Measurements from ENCODE around the gene CSF3R.

CSF3R gene

GRCh38 chr1:36469163-36469562 lies 13.6 kb downstream of the CSF3R start:
- DNase-seq, result no peak
- in situ Hi-C loops (cut with HindIII; ENCODE audit: low pct_ligation_motif_present, low sequenced_read_pairs), result no loop called here
- Histone ChIP-seq H3K27ac (no peak overlapping the region), H3K36me3 (replicated peaks) (no peaks in the 10 kb centered on the region), H3K27me3 (replicated peaks) (no peaks in the 10 kb centered on the region), H3K4me3 (ENCODE audit: low read depth, low read length) (no peak overlapping the region)
- TF ChIP-seq CTCF (IDR thresholded peaks at IDR 0.05; ENCODE audit: low read depth, low read length, missing control alignments), result no peak

- H3K27me3 ChIP-seq (replicated peaks), result no peaks in the 10 kb centered on the region
- no peak overlapping the region for H3K27ac ChIP-seq
- H3K36me3 ChIP-seq (replicated peaks), result no peaks in the 10 kb centered on the region
- no peak overlapping the region for H3K4me3 ChIP-seq (ENCODE audit: low read depth, low read length)
- DNase-seq, result no peak
- TF ChIP-seq CTCF (IDR thresholded peaks at IDR 0.05; ENCODE audit: low read depth, low read length, missing control alignments), result no peak
- in situ Hi-C loops (cut with HindIII; ENCODE audit: low pct_ligation_motif_present, low sequenced_read_pairs), result no loop called here
Measured at GRCh38 chr1:36467700-36468455, 14.8 kb downstream of the CSF3R start.

- Histone ChIP-seq H3K4me3 (ENCODE audit: low read depth, low read length) (no peak overlapping the region), H3K27me3 (replicated peaks) (no peaks in the 10 kb centered on the region), H3K36me3 (replicated peaks) (peaks cover 2% of the 10 kb centered on the region), H3K27ac (no peak overlapping the region)
- in situ Hi-C loops (cut with HindIII; ENCODE audit: low pct_ligation_motif_present, low sequenced_read_pairs), result no loop called here
- TF ChIP-seq CTCF (IDR thresholded peaks at IDR 0.05; ENCODE audit: low read depth, low read length, missing control alignments), result no peak
- DNase-seq, result no peak
Measured at GRCh38 chr1:36467027-36467410, 15.7 kb downstream of the CSF3R start.

GRCh38 chr1:36466370-36467026 lies 16.2 kb downstream of the CSF3R start:
- TF ChIP-seq CTCF (IDR thresholded peaks at IDR 0.05; ENCODE audit: low read depth, low read length, missing control alignments), result no peak
- Histone ChIP-seq H3K27me3 (replicated peaks) (no peaks in the 10 kb centered on the region), H3K27ac (no peak overlapping the region), H3K4me3 (ENCODE audit: low read depth, low read length) (no peak overlapping the region), H3K36me3 (replicated peaks) (peaks cover 4% of the 10 kb centered on the region)
- no peak for DNase-seq
- in situ Hi-C loops (cut with HindIII; ENCODE audit: low pct_ligation_motif_present, low sequenced_read_pairs), result no loop called here

GRCh38 chr1:36465731-36466369 lies 16.9 kb downstream of the CSF3R start:
- Histone ChIP-seq H3K36me3 (replicated peaks) (peaks cover 11% of the 10 kb centered on the region), H3K27ac (no peak overlapping the region), H3K4me3 (ENCODE audit: low read depth, low read length) (no peak overlapping the region), H3K27me3 (replicated peaks) (no peaks in the 10 kb centered on the region)
- DNase-seq, result no peak
- in situ Hi-C loops (cut with HindIII; ENCODE audit: low pct_ligation_motif_present, low sequenced_read_pairs), result no loop called here
- TF ChIP-seq CTCF (IDR thresholded peaks at IDR 0.05; ENCODE audit: low read depth, low read length, missing control alignments), result no peak
